HuH-7 (cell line): Measurements from ENCODE around the gene CXCL12.

Experiments
- DNase-seq: peaks from one replicate; pipeline ENCODE4 v3.0.0; 2011; ENCODE audit warnings: low spot score

CXCL12 gene

GRCh38 chr10:44385026-44385695 is at the start of gene CXCL12:
CXCL12 (minus strand) TSS chr10:44385097; CDS start chr10:44385005, 92 bp downstream.
- DNase-seq, result no peak

DNA sequence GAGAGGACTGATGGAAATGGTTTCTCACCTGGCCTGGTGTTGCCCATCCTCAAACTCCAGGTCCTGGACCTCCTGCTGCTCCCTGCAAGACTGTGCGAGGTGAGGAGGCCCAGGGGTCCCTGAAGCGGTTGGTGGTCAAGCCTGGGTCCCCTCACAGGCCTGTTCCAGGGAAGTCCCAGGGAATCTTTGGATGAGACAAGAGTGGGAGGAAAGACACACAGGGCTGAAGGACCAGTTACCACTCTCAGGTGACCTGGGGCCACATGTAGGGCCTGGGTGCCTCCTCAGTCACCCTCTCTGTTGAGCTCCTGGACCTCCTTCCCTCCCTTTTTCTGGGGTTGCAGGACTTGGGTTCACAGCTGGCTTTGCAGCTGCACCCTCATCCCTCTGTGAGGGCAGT is 42.6 kb upstream of the CXCL12 start:
- no peak for DNase-seq

DNA sequence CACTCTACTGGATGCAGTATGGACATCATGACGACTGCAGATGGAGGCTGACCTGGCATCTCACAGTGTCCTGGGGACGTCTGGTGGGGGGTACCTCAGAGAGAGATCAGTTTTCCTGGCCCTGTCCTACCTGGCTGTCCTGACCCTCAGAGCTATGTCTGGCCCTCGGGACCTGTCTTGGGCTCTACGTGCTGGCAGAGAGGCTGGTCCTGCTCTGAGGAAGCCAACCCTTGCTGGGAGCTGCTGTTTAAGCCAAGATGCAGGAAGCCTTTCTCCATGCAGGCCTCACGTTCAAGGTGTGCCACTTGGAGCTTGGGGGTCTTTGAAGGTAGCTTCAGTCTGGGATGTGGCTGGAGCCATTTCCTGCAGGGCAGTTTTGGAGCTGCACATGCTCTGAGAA is 42.1 kb upstream of the CXCL12 start:
- DNase-seq, result no peak

- no peak for DNase-seq
These were observed 41.5 kb upstream of the CXCL12 start for GRCh38 chr10:44426247-44427034.

DNA sequence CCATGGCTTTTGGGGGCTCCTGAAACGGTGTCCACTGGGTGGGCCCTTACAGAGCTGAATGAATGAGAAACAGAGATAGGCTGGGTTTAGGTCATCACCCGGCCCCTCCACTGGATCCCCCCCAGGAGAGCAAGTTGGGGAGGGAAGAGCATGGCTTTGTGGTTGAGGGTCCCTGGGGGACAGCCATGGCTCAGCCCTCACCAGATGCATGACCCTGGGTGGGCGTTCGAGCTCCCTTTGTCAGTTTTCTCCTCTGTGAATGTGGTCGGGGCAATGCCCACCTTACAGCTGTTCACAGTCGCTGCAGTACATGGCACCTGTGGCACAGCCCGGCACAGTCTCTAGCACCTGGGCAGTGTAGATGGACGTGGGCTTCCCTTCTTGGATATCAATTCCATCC is 40.6 kb upstream of the CXCL12 start:
- DNase-seq, result no peak

DNA sequence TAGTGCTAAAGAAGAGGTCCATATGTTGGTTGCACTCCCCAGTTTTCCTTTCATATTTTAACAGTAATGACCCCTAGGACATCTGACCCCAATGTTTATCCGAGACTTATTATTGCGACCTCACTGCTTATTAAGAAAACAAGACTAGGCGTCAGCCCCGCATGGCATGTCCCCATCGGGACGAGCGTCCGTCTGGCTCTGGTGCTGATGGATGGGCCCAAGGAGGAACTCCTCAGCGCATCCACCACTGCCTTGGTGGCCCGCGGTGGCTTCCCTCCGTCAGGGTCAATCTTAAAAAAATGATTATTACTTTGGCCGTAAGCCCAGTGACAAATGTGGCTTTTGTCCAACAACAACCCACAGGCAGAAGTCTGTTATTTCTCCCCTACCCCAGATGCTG is 40.1 kb upstream of the CXCL12 start:
- no peak for DNase-seq

DNA sequence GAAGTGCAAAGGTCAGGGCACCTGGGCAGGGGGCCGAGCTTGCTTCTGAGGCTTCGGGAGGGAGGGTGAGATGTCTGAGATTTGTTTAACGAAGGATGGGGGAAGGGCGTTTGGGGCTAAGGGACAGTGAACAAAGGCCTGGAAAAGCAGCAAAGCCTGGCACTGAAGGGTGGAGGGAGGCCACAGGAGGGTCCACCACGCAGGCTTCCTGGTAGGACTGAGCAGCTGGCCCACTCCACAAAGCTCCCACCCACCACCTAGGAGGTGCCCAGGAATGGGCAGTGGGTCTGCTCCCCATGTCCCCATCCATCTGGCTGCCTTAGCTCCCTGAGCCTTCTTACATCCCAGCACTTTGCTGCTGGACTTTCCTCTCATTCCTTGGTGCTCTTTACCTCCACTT is 39.4 kb upstream of the CXCL12 start:
- DNase-seq, result no peak

- DNase-seq, result no peak
These were observed 37.7 kb upstream of the CXCL12 start for GRCh38 chr10:44422570-44423101.

GRCh38 chr10:44422153-44422552 is 37.3 kb upstream of the CXCL12 start:
- DNase-seq, result no peak

- no peak for DNase-seq
These were observed 35.1 kb upstream of the CXCL12 start for GRCh38 chr10:44419790-44420549.

DNA sequence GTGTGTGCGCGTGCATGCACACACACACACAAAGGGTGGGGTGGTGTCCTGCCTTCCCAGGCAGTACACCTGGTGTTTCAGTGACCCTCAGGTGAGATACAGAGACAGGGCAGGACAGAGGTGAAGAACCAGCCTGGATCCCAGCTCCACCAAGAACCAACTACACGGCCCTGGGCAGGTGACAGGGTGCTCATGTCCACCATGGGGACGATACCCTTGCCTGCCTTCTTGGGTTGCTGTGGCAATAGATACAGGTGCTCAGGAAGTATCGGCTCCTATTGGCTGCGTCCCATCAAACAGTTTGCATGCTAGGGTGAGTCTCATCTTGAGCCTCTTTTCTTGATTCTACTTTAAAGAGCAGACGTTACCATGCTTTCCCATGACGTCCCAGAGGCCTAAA is 33.7 kb upstream of the CXCL12 start:
- no peak for DNase-seq

- DNase-seq, result no peak
These were observed 32.9 kb upstream of the CXCL12 start for GRCh38 chr10:44417761-44418160.

DNA sequence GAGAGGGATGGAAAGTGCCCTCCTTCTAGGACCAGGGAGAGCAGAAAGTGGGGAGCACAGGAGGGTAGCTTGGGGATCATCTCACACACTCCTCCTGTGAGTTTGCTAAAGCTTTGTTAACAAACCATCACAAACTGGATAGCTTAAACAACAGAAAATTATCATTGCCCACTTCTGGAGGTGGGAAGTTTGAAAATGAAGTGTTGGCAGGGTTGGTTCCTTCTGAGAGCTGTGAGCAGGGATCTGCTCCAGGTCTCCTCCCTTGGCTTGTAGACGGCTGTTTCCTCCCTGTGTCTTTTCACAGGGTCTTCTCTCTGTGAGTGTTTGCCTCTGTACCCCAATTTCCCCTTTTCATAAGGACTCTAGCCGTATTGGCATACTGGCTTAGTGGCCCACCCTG is 32.0 kb upstream of the CXCL12 start:
- DNase-seq, result no peak

- no peak for DNase-seq
These were observed 31.3 kb upstream of the CXCL12 start for GRCh38 chr10:44416021-44416771.

DNA sequence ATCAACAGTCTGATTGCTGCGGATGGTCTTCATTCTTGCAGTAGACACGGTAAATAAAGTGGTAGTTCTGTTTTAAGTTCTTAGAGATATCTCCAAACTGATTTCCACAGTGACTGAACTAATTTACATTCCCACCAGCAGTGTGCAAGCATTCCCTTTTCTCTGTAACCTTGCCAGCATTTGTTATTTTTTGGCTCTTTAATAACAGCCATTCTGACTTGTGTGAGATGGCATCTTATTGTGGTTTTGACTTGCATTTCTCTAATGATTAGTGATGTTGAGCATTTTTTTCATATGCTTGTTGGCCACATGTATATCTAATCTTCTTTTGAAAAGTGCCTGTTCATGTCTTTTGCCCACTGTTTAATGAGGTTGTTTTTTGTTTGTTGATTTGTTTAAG is 30.2 kb upstream of the CXCL12 start:
- DNase-seq, result no peak

DNA sequence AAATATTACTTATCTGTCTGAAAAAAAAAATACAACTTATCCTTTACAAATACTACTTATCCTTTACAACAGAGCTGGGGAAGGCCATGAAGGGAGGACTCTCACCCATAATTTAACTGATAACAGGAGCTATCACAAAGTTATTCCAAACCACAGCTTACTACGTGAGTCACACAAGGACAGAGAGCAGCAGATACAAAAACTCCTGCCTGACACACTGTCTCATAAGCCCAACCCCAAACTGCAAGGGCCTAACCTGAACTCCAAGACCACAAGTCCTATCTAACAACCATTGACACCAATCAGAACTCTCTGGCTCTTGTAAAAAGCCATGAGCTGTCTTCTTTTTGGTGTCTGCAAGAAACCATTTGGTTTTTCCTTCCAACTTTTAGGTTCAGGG is 28.5 kb upstream of the CXCL12 start:
- no peak for DNase-seq

- no peak for DNase-seq
These were observed 26.4 kb upstream of the CXCL12 start for GRCh38 chr10:44411251-44411650.

GRCh38 chr10:44404741-44405437 is 20.0 kb upstream of the CXCL12 start:
- DNase-seq, result no peak

DNA sequence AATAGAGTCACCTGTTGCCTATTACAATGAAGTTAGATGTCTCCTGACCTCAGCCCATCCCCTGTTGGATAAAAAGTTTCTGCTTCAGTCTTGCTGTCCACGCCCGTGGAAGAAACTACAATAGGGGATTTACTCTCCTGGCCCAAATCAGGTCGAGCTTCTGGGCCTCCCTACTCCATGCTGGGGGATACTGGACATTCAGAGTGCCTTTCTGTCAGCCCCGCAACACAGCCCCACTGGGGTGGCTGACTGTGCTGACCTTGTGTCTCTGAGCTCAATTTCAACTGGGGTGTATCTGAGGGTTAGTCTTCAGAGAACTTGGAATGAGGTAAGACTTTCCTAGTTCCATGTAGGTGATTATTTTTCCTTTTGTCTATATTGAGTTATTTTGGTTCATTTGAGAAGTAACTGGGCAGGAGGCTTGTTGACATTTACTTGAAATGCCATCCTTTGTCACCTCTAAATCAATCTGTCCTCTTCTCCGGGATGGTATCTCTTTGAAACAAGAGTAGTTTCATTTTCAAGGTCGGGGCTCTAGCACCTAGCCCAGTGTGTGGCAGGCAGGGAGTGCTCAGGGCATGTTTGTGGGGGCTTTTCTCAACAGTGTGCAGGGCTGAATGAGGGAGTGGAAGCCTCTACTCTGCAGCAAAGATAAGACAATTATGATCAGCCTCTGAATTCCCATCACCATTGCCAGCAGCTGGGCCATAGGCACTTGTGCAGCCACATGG is 17.7 kb upstream of the CXCL12 start:
- no peak for DNase-seq

DNA sequence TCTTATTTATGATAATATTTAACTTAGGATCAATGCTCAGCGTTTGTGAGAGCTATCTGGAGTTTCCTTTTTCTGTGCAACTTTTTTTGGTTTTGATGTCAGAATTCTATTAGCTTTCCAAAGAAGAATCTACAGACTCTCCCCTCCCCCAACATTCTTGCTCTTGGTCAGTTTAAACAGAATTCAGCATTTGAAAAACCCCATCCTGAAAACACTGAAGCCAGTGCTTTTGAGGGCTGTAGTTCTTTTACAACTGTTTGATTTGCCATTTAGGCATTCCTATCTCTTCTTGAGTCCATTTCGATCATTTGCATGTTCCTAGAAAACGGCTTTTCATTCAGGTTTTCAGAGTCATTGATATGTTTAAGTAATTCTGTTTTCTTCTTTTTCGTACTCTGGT is 15.6 kb upstream of the CXCL12 start:
- DNase-seq, result no peak
